Peyer's patch (tissue), 4 donors: Measurements from ENCODE around the gene KAZN. TPM values are rescaled to one million over a fixed set of nuclear protein-coding genes. Genes with fewer than 3 reads are reported as not detected.

Experiments
- DNase-seq, 3 donors: peaks; one replicate each; pipeline ENCODE4 v3.0.0-alpha.2; 2017 to 2019
- H3K27ac ChIP-seq, 4 donors: fragments of 200-600 bp; sonication (generic); one replicate each; pipeline ENCODE4 v1.5.1; 2016 to 2019
- H3K27me3 ChIP-seq, 2 donors: fragments of 200-600 bp; sonication (generic); one replicate each; pipeline ENCODE4 v1.5.1; 2019
- H3K36me3 ChIP-seq, 3 donors: fragments of 200-600 bp; sonication (generic); one replicate each; pipeline ENCODE4 v1.5.1; 2016 to 2019
- H3K4me1 ChIP-seq, 4 donors: fragments of 200-600 bp; sonication (generic); one replicate each; pipeline ENCODE4 v1.5.1; 2016 to 2019
- H3K4me3 ChIP-seq, 4 donors: fragments of 200-600 bp; sonication (generic); 1 replicate in 3 of 4; 2 replicates in 1 of 4; pipeline ENCODE4 v1.5.1; 2016 to 2019; ENCODE audit warnings: mild to moderate bottlenecking in 1 of 4
- H3K9me3 ChIP-seq, 4 donors: fragments of 200-600 bp; sonication (generic); one replicate each; pipeline ENCODE4 v1.5.1; 2016 to 2019; ENCODE audit warnings: mild to moderate bottlenecking in 1 of 4
- POLR2A ChIP-seq, 2 donors: fragments of 450-650 bp; IDR thresholded peaks; one replicate each; pipeline ENCODE4 v1.5.1; 2017; ENCODE audit warnings: antibody characterized with exemption in 2 of 2, mild to moderate bottlenecking in 2 of 2, moderate library complexity in 2 of 2
- total RNA-seq, 4 donors: library from RNA; depleted of rRNA; stranded (reverse); fragments of >200 nt; gene quantifications; one replicate each; pipeline ENCODE4 v1.1.0, GENCODE V29; 2016
- TF ChIP-seq, protein P1 (sequence below), 6 experiments: fragments of 450-650 bp in 4 of 6; fragments of 200-600 bp in 2 of 6; sonication (generic) in 1 of 6; IDR thresholded peaks; one replicate each; pipeline ENCODE4 v1.5.1; 2017 to 2019; ENCODE audit warnings: antibody characterized with exemption in 6 of 6, mild to moderate bottlenecking in 3 of 6, moderate library complexity in 1 of 6

Gene KAZN
- total RNA-seq, 4 donors from 2014 or later = 14.9 to 25.5 (median 21.7) TPM

DNA sequence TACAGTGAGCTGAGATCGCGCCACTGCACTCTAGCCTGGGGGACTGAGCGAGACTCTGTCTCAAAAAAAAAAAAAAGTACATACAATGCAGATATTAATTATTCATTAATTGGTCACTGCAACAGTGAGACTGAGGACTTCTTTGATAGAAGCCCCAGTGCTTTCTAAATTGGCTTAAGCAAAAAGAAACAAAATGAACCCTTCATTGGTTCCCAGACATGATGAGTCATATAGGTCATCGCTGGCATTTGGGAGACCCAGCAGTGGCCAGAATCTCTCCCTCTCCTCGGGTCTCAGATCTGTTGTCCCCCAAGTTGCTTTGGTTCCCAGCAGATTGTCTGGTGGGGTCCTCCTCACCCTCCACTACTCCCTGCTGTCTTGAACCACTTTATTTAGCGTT lies 144.9 kb downstream of the KAZN start:
- TF ChIP-seq POLR2A (IDR thresholded peaks at IDR 0.05) = no peak
- Histone ChIP-seq H3K9me3 (no peaks in the 10 kb centered on the region), H3K36me3 (no peaks in the 10 kb centered on the region), H3K4me1 (no peaks in the 10 kb centered on the region), H3K27ac (no peak overlapping the region), H3K27me3 (no peaks in the 10 kb centered on the region), H3K4me3 (no peak overlapping the region)
- DNase-seq = no peak

DNA sequence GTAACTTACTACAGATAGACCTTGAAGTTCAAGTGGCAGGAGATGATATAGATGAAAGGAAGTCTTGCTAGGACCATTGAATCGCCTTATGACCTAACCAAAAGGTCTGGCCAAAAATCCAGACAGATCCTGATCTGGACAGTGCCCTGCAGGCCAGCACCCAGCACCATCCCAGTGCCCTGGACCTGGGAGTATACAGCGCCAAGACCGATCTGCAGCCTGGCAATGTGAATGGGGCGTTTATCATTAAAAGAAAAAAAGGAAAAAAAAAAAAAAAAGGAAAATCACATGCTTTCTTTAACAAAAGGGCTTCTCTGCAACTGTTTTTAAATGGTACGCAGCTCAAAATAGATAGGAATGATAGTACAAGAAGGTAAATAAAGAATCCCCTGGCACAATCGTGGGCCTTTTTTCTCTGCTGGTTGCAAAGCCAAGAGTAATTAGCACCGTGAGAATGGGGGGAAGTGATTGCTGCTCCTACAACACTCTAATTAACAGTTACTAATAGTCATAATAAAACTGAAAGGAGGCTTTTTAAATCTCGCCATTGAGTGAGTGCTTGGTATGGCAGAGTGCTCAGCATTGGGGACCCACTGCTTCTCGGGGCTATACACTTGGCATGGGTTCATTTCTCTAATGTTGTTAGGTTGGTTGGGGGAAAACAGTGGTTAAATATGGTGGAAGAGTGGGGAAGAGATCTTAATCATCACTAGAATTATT lies 146.7 kb downstream of the KAZN start:
- no peak overlapping the region for H3K4me3 ChIP-seq
- no peak overlapping the region for H3K27ac ChIP-seq
- TF ChIP-seq, protein P1, sequence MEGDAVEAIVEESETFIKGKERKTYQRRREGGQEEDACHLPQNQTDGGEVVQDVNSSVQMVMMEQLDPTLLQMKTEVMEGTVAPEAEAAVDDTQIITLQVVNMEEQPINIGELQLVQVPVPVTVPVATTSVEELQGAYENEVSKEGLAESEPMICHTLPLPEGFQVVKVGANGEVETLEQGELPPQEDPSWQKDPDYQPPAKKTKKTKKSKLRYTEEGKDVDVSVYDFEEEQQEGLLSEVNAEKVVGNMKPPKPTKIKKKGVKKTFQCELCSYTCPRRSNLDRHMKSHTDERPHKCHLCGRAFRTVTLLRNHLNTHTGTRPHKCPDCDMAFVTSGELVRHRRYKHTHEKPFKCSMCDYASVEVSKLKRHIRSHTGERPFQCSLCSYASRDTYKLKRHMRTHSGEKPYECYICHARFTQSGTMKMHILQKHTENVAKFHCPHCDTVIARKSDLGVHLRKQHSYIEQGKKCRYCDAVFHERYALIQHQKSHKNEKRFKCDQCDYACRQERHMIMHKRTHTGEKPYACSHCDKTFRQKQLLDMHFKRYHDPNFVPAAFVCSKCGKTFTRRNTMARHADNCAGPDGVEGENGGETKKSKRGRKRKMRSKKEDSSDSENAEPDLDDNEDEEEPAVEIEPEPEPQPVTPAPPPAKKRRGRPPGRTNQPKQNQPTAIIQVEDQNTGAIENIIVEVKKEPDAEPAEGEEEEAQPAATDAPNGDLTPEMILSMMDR (IDR thresholded peaks at IDR 0.05) = no peak
- TF ChIP-seq POLR2A (IDR thresholded peaks at IDR 0.05) = no peak
- H3K4me1 ChIP-seq = no peaks in the 10 kb centered on the region
- no peak for DNase-seq
- H3K27me3 ChIP-seq = no peaks in the 10 kb centered on the region
- no peaks in the 10 kb centered on the region for H3K9me3 ChIP-seq
- H3K36me3 ChIP-seq = no peaks in the 10 kb centered on the region

DNA sequence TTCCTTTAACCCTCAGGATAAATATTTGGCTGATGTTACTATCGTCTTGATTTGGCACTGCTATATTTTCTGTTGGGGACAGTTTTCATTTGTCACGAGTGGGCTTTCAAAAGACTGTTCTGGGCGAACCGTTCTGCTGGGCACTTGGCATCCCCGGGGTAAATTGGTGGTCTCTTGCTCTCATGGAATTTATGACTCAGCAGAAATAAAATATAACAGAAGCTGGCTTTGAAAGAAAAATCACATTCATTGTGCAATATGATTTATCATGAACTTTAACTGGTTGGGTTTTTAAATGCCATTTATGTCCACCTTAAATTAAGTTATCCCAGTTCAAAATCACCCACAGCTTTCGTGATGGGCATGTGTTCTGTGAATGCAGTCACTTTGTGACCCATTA lies 147.3 kb downstream of the KAZN start:
- Histone ChIP-seq H3K4me1 (no peaks in the 10 kb centered on the region), H3K4me3 (no peak overlapping the region), H3K27ac (no peak overlapping the region), H3K9me3 (no peaks in the 10 kb centered on the region), H3K27me3 (no peaks in the 10 kb centered on the region), H3K36me3 (no peaks in the 10 kb centered on the region)
- TF ChIP-seq POLR2A (IDR thresholded peaks at IDR 0.05) = no peak
- TF ChIP-seq, protein P1 (IDR thresholded peaks at IDR 0.05) = no peak
- no peak for DNase-seq

DNA sequence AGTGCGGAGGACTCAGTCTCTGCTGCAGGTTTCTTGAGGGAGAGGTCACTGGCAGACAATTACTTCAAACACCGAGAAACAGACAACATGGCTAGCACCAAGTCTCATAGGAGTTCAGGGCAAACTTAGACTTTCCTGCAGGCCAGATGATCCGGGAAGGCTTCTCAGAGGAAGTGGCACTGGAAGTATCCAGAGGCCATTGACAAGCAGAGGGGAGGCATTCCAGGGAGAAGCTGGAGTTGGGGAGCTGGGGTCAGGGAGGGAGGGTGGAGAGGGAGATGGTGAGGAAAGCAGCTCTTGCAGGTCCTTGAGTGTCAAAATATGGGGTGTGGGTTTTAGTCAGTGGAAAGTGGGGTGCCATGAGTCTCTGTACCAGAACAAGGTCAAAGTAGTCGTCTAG lies 147.9 kb downstream of the KAZN start:
- Histone ChIP-seq H3K36me3 (no peaks in the 10 kb centered on the region), H3K27ac (no peak overlapping the region), H3K27me3 (no peaks in the 10 kb centered on the region), H3K9me3 (no peaks in the 10 kb centered on the region), H3K4me1 (no peaks in the 10 kb centered on the region), H3K4me3 (no peak overlapping the region)
- DNase-seq = no peak
- TF ChIP-seq, protein P1 (IDR thresholded peaks at IDR 0.05) = no peak
- no peak for TF ChIP-seq POLR2A (IDR thresholded peaks at IDR 0.05)

DNA sequence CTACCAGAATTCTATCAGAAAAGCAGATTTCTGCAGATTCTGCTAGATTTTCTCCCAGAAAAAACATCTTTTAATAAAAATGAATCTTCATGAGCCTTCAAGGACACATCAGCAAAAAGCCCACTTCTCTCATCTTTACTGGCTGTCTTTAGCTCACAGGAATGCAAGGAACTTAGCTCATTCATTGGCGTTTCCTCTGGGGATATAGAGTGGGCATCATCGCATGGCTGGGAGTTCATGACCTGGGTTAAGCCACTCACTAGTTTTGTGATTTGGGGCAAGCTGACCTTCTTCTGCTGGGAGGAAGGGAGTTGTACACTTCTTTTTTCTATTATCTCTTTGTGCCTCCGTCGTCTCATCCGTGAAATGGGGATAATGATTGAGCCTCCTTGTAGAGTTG lies 149.7 kb downstream of the KAZN start:
- no peak for TF ChIP-seq POLR2A (IDR thresholded peaks at IDR 0.05)
- TF ChIP-seq, protein P1 (IDR thresholded peaks at IDR 0.05) = no peak
- no peak overlapping the region for H3K27ac ChIP-seq

DNA sequence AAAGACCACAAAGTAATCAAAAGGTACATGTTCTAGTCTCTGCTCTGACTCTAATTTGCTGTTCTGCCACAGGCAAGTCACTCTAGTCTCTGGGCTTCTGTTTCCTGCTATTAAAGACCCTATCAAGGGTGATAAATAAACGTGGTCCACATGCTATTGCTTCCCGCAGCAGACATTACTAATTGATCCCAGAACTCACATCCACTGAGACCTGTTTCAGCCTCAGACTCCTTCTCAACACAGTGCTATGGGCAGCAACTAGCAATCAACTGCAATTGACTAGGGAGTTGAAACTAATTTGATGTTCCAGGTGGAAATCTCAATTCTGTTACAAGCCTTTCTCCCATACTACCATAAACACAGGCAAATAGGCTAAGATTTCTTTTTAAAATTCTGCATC lies 150.5 kb downstream of the KAZN start:
- Histone ChIP-seq H3K4me1 (no peaks in the 10 kb centered on the region), H3K27me3 (no peaks in the 10 kb centered on the region), H3K9me3 (no peaks in the 10 kb centered on the region), H3K36me3 (no peaks in the 10 kb centered on the region), H3K4me3 (no peak overlapping the region), H3K27ac (no peak overlapping the region)
- TF ChIP-seq, protein P1 (IDR thresholded peaks at IDR 0.05) = no peak
- no peak for DNase-seq

More for the DNA sequence above, 149.7 kb downstream of the KAZN start:
- DNase-seq = no peak
- Histone ChIP-seq H3K27me3 (no peaks in the 10 kb centered on the region), H3K9me3 (no peaks in the 10 kb centered on the region), H3K36me3 (no peaks in the 10 kb centered on the region), H3K4me3 (no peak overlapping the region), H3K4me1 (no peaks in the 10 kb centered on the region)
